Measurements from ENCODE around the gene SAMD3.
A peak's percentile ranks its signal among the peaks of the same experiment; 100 is the strongest.
"Not testable (repeated sequence)": the region's sequence is repeated elsewhere in the genome, so short reads cannot be mapped to it uniquely, and the experiment has no call there.

The SAMD3 gene

GRCh38 chr6:130143709-130144108, 79.0 kb downstream of the SAMD3 start:
- H3K36me3 Mint-ChIP-seq (ENCODE audit: low read depth) = peaks cover 62% of the 10 kb centered on the region
- H3K4me3 Mint-ChIP-seq = no peak overlapping the region
- H3K27me3 Mint-ChIP-seq (ENCODE audit: low read depth) = no peaks in the 10 kb centered on the region
- H3K4me1 Mint-ChIP-seq (ENCODE audit: low read depth) = peaks cover 25% of the 10 kb centered on the region
- no peak overlapping the region for H3K27ac Mint-ChIP-seq
- no peaks in the 10 kb centered on the region for H3K9me3 Mint-ChIP-seq

- Mint-ChIP-seq H3K27me3 (ENCODE audit: low read depth) (no peaks in the 10 kb centered on the region), H3K27ac (no peak overlapping the region), H3K4me1 (ENCODE audit: low read depth) (peaks cover 40% of the 10 kb centered on the region), H3K36me3 (ENCODE audit: low read depth) (peaks cover 62% of the 10 kb centered on the region), H3K9me3 (peaks cover 6% of the 10 kb centered on the region), H3K4me3 (no peak overlapping the region)
Measured at GRCh38 chr6:130140084-130140483, 82.7 kb downstream of the SAMD3 start.

- Mint-ChIP-seq H3K27me3 (ENCODE audit: low read depth) (no peaks in the 10 kb centered on the region), H3K36me3 (ENCODE audit: low read depth) (peaks cover 60% of the 10 kb centered on the region), H3K4me1 (ENCODE audit: low read depth) (peaks cover 49% of the 10 kb centered on the region), H3K27ac (peak overlapping the region; percentile 82), H3K4me3 (peak overlapping the region; percentile 68), H3K9me3 (peaks cover 6% of the 10 kb centered on the region)
Measured at GRCh38 chr6:130138909-130139242, 83.9 kb downstream of the SAMD3 start.

- Mint-ChIP-seq H3K36me3 (ENCODE audit: low read depth) (peaks cover 54% of the 10 kb centered on the region), H3K27me3 (ENCODE audit: low read depth) (no peaks in the 10 kb centered on the region), H3K27ac (peak overlapping the region; percentile 82), H3K4me1 (ENCODE audit: low read depth) (peaks cover 54% of the 10 kb centered on the region), H3K9me3 (peaks cover 6% of the 10 kb centered on the region), H3K4me3 (peak overlapping the region; percentile 68)
Measured at GRCh38 chr6:130138116-130138908, 84.4 kb downstream of the SAMD3 start.

GRCh38 chr6:130136798-130137197, 86.0 kb downstream of the SAMD3 start:
- H3K27ac Mint-ChIP-seq = no peak overlapping the region
- peaks cover 41% of the 10 kb centered on the region for H3K36me3 Mint-ChIP-seq (ENCODE audit: low read depth)
- H3K27me3 Mint-ChIP-seq (ENCODE audit: low read depth) = no peaks in the 10 kb centered on the region
- H3K4me1 Mint-ChIP-seq (ENCODE audit: low read depth) = peaks cover 68% of the 10 kb centered on the region
- no peak overlapping the region for H3K4me3 Mint-ChIP-seq
- H3K9me3 Mint-ChIP-seq = peaks cover 6% of the 10 kb centered on the region

- peak overlapping the region; percentile 16 for H3K4me3 Mint-ChIP-seq
- peaks cover 75% of the 10 kb centered on the region for H3K4me1 Mint-ChIP-seq (ENCODE audit: low read depth)
- H3K27me3 Mint-ChIP-seq (ENCODE audit: low read depth) = no peaks in the 10 kb centered on the region
- peaks cover 41% of the 10 kb centered on the region for H3K36me3 Mint-ChIP-seq (ENCODE audit: low read depth)
- H3K27ac Mint-ChIP-seq = peak overlapping the region; percentile 34
- peaks cover 6% of the 10 kb centered on the region for H3K9me3 Mint-ChIP-seq
Measured at GRCh38 chr6:130134582-130134981, 88.2 kb downstream of the SAMD3 start.

- H3K4me3 Mint-ChIP-seq = peak overlapping the region; percentile 59
- peak overlapping the region; percentile 93 for H3K27ac Mint-ChIP-seq
- no peaks in the 10 kb centered on the region for H3K27me3 Mint-ChIP-seq (ENCODE audit: low read depth)
- no peaks in the 10 kb centered on the region for H3K9me3 Mint-ChIP-seq
- H3K4me1 Mint-ChIP-seq (ENCODE audit: low read depth) = peaks cover 57% of the 10 kb centered on the region
- H3K36me3 Mint-ChIP-seq (ENCODE audit: low read depth) = peaks cover 27% of the 10 kb centered on the region
Measured at GRCh38 chr6:130132286-130132701, 90.5 kb downstream of the SAMD3 start.

GRCh38 chr6:130129762-130130246, 92.9 kb downstream of the SAMD3 start:
- no peaks in the 10 kb centered on the region for H3K27me3 Mint-ChIP-seq (ENCODE audit: low read depth)
- no peak overlapping the region for H3K27ac Mint-ChIP-seq
- H3K36me3 Mint-ChIP-seq (ENCODE audit: low read depth) = peaks cover 18% of the 10 kb centered on the region
- H3K4me1 Mint-ChIP-seq (ENCODE audit: low read depth) = peaks cover 51% of the 10 kb centered on the region
- H3K4me3 Mint-ChIP-seq = no peak overlapping the region
- H3K9me3 Mint-ChIP-seq = no peaks in the 10 kb centered on the region

GRCh38 chr6:130128326-130128725, 94.4 kb downstream of the SAMD3 start:
- Mint-ChIP-seq H3K4me1 (ENCODE audit: low read depth) (peaks cover 38% of the 10 kb centered on the region), H3K27ac (no peak overlapping the region), H3K36me3 (ENCODE audit: low read depth) (peaks cover 16% of the 10 kb centered on the region), H3K4me3 (no peak overlapping the region), H3K27me3 (ENCODE audit: low read depth) (no peaks in the 10 kb centered on the region), H3K9me3 (no peaks in the 10 kb centered on the region)

GRCh38 chr6:130127195-130127594, 95.6 kb downstream of the SAMD3 start:
- no peaks in the 10 kb centered on the region for H3K9me3 Mint-ChIP-seq
- H3K27ac Mint-ChIP-seq = no peak overlapping the region
- H3K4me3 Mint-ChIP-seq = no peak overlapping the region
- H3K36me3 Mint-ChIP-seq (ENCODE audit: low read depth) = peaks cover 16% of the 10 kb centered on the region
- H3K27me3 Mint-ChIP-seq (ENCODE audit: low read depth) = no peaks in the 10 kb centered on the region
- peaks cover 28% of the 10 kb centered on the region for H3K4me1 Mint-ChIP-seq (ENCODE audit: low read depth)

- Mint-ChIP-seq H3K27ac (no peak overlapping the region), H3K36me3 (ENCODE audit: low read depth) (peaks cover 13% of the 10 kb centered on the region), H3K4me1 (ENCODE audit: low read depth) (peaks cover 8% of the 10 kb centered on the region), H3K4me3 (no peak overlapping the region), H3K9me3 (peaks cover 2% of the 10 kb centered on the region), H3K27me3 (ENCODE audit: low read depth) (no peaks in the 10 kb centered on the region)
Measured at GRCh38 chr6:130122243-130122642, 100.5 kb downstream of the SAMD3 start.

- Mint-ChIP-seq H3K9me3 (peaks cover 7% of the 10 kb centered on the region), H3K36me3 (ENCODE audit: low read depth) (peaks cover 12% of the 10 kb centered on the region)
Measured at GRCh38 chr6:130120731-130121130, 102.0 kb downstream of the SAMD3 start.

GRCh38 chr6:130119211-130119610, 103.5 kb downstream of the SAMD3 start:
- H3K4me1 Mint-ChIP-seq (ENCODE audit: low read depth) = peaks cover 2% of the 10 kb centered on the region
- no peak overlapping the region for H3K4me3 Mint-ChIP-seq
- H3K9me3 Mint-ChIP-seq = peaks cover 7% of the 10 kb centered on the region
- no peaks in the 10 kb centered on the region for H3K27me3 Mint-ChIP-seq (ENCODE audit: low read depth)
- H3K27ac Mint-ChIP-seq = no peak overlapping the region
- peaks cover 12% of the 10 kb centered on the region for H3K36me3 Mint-ChIP-seq (ENCODE audit: low read depth)

More at GRCh38 chr6:130120731-130121130, 102.0 kb downstream of the SAMD3 start:
- Mint-ChIP-seq H3K4me3 (no peak overlapping the region), H3K27ac (no peak overlapping the region), H3K4me1 (ENCODE audit: low read depth) (peaks cover 2% of the 10 kb centered on the region), H3K27me3 (ENCODE audit: low read depth) (no peaks in the 10 kb centered on the region)

GRCh38 chr6:130118236-130118635, 104.5 kb downstream of the SAMD3 start:
- H3K27me3 Mint-ChIP-seq (ENCODE audit: low read depth) = no peaks in the 10 kb centered on the region
- H3K9me3 Mint-ChIP-seq = peaks cover 7% of the 10 kb centered on the region
- H3K4me3 Mint-ChIP-seq = no peak overlapping the region
- H3K27ac Mint-ChIP-seq = no peak overlapping the region
- peaks cover 2% of the 10 kb centered on the region for H3K4me1 Mint-ChIP-seq (ENCODE audit: low read depth)
- peaks cover 12% of the 10 kb centered on the region for H3K36me3 Mint-ChIP-seq (ENCODE audit: low read depth)

- not testable (repeated sequence) for H3K27me3 Mint-ChIP-seq (ENCODE audit: low read depth); H3K9me3 Mint-ChIP-seq; H3K27ac Mint-ChIP-seq; H3K4me1 Mint-ChIP-seq (ENCODE audit: low read depth); H3K4me3 Mint-ChIP-seq
- H3K36me3 Mint-ChIP-seq (ENCODE audit: low read depth) = peaks cover 12% of the 10 kb centered on the region
Measured at GRCh38 chr6:130117187-130117701, 105.5 kb downstream of the SAMD3 start.

Measured in T-helper 1 cell treated with Interleukin-12 subunit alpha and Interleukin-12 subunit beta and Interleukin-4 antibody, amounts not matched to agents 30 μg/mL and 1 μg/mL, for 36 hours (primary cell).